ENCODE results near the gene TIMM50.

Gene TIMM50

DNA sequence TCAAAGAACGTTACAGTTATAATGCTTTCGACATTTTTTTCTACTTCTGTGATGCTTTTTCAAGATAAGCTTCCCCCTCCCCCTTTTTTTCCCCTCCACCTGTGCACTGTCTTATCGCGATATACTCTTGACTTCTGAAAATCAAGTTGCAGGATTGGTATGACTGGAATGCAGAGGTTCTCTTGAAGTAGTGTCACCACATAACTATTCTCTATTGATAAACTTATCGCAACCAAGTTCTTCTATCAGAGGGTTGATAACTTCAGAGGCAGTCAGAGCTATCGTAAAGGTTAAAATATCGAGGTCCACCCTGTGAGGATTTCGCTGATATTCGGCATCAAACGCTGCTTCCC lies 58.5 kb downstream of the TIMM50 start:
- DNase-seq = no peak

DNA sequence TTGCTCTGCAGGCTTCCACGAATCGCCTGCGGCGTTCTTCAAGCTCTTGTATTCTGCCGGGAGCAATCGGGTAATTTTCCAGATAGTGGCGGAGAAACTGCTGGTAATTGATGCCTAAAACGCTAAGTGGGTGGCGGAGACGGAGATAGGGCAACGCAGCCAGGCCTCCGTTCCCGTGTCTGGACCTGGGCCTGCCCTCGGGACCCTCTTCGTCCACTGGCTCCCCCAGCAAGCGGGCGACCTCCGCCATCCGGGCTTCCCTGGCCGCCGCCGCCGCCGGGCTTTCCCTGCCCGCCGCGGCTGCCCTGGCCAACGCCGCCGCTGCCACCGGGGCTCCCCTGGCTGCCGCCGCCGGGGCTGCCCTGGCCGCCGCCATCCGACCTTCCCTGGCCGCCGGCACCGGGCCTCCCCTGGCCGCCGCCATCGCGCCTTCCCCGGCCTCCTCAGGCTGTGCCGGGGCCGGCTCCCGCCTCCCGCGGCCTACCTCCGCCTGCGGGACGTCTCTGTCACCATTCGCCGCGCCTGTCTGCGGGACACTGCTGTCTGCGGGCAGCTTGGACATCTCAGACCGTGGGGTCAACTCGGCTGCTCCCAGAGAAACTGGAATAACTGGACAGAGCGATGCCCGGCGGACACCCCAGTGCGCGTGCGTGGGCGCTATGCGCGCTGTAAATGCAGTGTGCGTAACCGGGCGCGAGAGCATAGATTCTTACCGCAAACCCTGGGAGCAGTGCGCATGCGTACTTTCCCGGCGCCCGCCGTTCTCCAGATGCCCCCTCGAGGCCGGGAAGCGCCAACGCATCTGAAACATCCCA lies 59.1 kb downstream of the TIMM50 start, which contains the start of gene EID2:
Gene EID2 (minus strand): TSS at position 644 of the 815 bp plus-strand sequence. CDS start 82 bp downstream, at position 562.
- peak; percentile 98 to 99 (median 98) for DNase-seq

- no peak for DNase-seq
Observed at GRCh38 chr19:39540333-39540673, 59.7 kb downstream of the TIMM50 start.
